Spleen (tissue), 7 donors: ENCODE results near the gene OPRL1.

Source experiments
- CTCF ChIP-seq, 11 experiments: fragments of 200-600 bp in 7 of 11; fragments of 450-650 bp in 4 of 11; sonication (generic) in 4 of 11; IDR thresholded peaks in 8 of 11; conservative IDR thresholded peaks in 3 of 11; 1 replicate in 7 of 11; 2 replicates in 4 of 11; pipeline versions ENCODE4 v1.4.0 to v1.8.0; 2016 to 2021; ENCODE audit warnings: antibody characterized with exemption in 11 of 11, inconsistent platforms in 4 of 11, mild to moderate bottlenecking in 1 of 11
- POLR2A ChIP-seq, 3 donors: fragments of 450-650 bp; IDR thresholded peaks; one replicate each; pipeline ENCODE4 v1.5.1; 2017; ENCODE audit warnings: antibody characterized with exemption in 3 of 3, mild to moderate bottlenecking in 1 of 3
- POLR2AphosphoS5 ChIP-seq, 3 donors: sonication (generic); formaldehyde crosslinking; IDR thresholded peaks; one replicate each; pipeline ENCODE4 v1.5.1; 2017; ENCODE audit warnings: antibody characterized with exemption in 3 of 3
- donor health status: DM: no; HTN: no; CAD: no; lungs with moderate emphysema.
- donor health status: DM: no; HTN: no; CAD: no.
- donor health status: DM: no; HTN: no; CAD: no.

- TF ChIP-seq POLR2A (IDR thresholded peaks at IDR 0.05) (no peak), POLR2AphosphoS5 (IDR thresholded peaks at IDR 0.05) (peak; percentile 32 to 38 (median 37)), CTCF (IDR thresholded peaks at IDR 0.05 in 8 of 11, conservative IDR thresholded peaks at IDR 0.05 in 3 of 11) (peak; percentile 72 to 96 (median 90))
These were observed 22.0 kb upstream of the OPRL1 start for GRCh38 chr20:64057628-64058498.
